ENCODE results near the gene BCOR. TPM values are rescaled to one million over a fixed set of nuclear protein-coding genes. Genes with fewer than 3 reads are reported as not detected.

BCOR gene
- total RNA-seq, 4 donors from 2014 or later = 19.8 to 32.2 (median 26.0) TPM

DNA sequence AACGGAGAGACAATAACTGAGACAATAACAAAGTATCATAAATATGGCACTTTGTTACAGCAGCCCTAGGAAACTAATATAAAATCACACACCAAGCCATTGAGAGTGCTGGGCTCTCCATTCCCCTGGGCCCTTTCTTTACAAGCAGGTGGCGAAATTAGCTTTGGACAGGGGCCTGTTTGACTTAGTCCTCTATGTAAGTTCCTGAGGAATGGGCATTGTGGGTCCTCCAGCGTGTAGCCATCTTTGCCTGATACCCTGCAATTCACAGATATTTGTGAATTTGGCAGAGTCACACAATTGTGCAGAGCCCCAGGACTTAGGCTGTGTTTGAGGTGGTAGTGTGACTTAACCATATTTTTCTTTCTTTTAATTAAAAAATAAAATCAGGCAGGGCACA, 67.6 kb downstream of the BCOR start:
- Histone ChIP-seq H3K4me3 (no peak overlapping the region), H3K27me3 (no peaks in the 10 kb centered on the region), H3K36me3 (no peaks in the 10 kb centered on the region), H3K27ac (no peak overlapping the region), H3K9me3 (no peaks in the 10 kb centered on the region), H3K4me1 (no peaks in the 10 kb centered on the region)
- TF ChIP-seq, protein P1, sequence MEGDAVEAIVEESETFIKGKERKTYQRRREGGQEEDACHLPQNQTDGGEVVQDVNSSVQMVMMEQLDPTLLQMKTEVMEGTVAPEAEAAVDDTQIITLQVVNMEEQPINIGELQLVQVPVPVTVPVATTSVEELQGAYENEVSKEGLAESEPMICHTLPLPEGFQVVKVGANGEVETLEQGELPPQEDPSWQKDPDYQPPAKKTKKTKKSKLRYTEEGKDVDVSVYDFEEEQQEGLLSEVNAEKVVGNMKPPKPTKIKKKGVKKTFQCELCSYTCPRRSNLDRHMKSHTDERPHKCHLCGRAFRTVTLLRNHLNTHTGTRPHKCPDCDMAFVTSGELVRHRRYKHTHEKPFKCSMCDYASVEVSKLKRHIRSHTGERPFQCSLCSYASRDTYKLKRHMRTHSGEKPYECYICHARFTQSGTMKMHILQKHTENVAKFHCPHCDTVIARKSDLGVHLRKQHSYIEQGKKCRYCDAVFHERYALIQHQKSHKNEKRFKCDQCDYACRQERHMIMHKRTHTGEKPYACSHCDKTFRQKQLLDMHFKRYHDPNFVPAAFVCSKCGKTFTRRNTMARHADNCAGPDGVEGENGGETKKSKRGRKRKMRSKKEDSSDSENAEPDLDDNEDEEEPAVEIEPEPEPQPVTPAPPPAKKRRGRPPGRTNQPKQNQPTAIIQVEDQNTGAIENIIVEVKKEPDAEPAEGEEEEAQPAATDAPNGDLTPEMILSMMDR (IDR thresholded peaks at IDR 0.05) = no peak
- TF ChIP-seq POLR2A (IDR thresholded peaks at IDR 0.05) = no peak
- no peak for DNase-seq

DNA sequence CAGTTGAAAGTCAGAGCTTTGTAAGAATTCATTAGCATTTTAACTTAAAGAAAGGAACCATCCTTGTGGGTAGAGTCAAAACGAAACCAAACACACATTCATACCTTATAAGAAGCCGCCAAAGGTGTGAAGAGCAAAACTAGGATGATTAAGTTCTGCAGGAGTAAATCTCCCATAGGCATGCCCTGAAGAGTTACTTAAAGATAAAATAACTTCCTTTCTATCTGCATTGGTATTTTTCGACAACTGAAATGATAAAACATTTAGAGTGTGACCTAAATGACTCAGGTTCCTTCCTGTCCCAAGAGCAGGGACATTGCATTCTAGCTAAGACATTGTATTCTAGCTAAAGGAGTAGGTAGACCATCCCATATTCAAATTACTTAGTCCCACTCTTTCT, 75.3 kb downstream of the BCOR start:
- H3K27me3 ChIP-seq = no peaks in the 10 kb centered on the region
- TF ChIP-seq, protein P1 (IDR thresholded peaks at IDR 0.05) = no peak
- no peak for TF ChIP-seq POLR2A (IDR thresholded peaks at IDR 0.05)

DNA sequence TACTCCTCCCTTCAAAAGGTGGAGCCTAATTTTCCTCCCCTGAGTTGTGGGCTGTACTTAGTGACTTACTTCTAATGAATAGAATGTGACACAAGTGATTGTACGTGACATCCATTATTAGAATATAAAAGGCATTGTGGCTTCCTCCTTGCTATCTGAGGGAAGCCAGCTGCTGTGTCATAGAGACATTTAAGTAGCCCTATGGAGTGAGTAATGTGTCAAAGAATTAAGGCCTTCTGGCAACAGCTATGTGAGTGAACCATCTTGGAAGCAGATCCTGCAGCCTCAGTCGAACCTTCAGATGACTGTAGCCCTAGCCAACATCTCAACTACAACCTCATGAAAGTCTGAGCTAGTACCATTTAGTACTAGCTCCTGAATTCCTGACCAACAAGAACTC, 76.1 kb downstream of the BCOR start:
- TF ChIP-seq, protein P1 (IDR thresholded peaks at IDR 0.05) = no peak
- TF ChIP-seq POLR2A (IDR thresholded peaks at IDR 0.05) = no peak
- no peak for DNase-seq
- no peaks in the 10 kb centered on the region for H3K9me3 ChIP-seq
- H3K27me3 ChIP-seq = no peaks in the 10 kb centered on the region
- H3K4me3 ChIP-seq = no peak overlapping the region
- H3K27ac ChIP-seq = no peak overlapping the region
- no peaks in the 10 kb centered on the region for H3K4me1 ChIP-seq
- H3K36me3 ChIP-seq = no peaks in the 10 kb centered on the region

More for the DNA sequence above, 75.3 kb downstream of the BCOR start:
- Histone ChIP-seq H3K4me1 (no peaks in the 10 kb centered on the region), H3K36me3 (no peaks in the 10 kb centered on the region), H3K27ac (no peak overlapping the region), H3K4me3 (no peak overlapping the region), H3K9me3 (no peaks in the 10 kb centered on the region)
- DNase-seq = no peak

DNA sequence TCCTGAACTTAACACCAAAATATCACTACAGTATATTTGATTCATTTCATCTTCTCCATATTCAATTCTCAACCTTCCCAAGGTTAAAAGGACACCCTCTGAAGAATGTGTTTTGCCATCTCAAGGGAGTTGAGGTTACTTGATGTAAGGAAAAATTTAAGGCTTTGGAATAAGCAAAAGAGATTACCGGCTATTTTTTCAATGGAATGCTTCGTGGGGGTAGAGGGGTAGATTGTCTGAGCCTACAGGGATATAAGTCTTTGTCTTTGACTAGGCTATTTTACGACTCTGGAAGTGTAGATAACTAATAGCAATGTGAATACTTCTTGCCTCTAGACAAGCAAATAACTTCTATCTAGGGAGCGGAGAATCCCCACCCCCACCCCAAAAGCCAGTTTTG, 78.2 kb downstream of the BCOR start:
- no peak overlapping the region for H3K27ac ChIP-seq
- TF ChIP-seq POLR2A (IDR thresholded peaks at IDR 0.05) = no peak
- TF ChIP-seq, protein P1 (IDR thresholded peaks at IDR 0.05) = no peak
- no peaks in the 10 kb centered on the region for H3K9me3 ChIP-seq
- no peaks in the 10 kb centered on the region for H3K36me3 ChIP-seq
- no peak for DNase-seq
- H3K27me3 ChIP-seq = no peaks in the 10 kb centered on the region
- no peaks in the 10 kb centered on the region for H3K4me1 ChIP-seq
- no peak overlapping the region for H3K4me3 ChIP-seq

DNA sequence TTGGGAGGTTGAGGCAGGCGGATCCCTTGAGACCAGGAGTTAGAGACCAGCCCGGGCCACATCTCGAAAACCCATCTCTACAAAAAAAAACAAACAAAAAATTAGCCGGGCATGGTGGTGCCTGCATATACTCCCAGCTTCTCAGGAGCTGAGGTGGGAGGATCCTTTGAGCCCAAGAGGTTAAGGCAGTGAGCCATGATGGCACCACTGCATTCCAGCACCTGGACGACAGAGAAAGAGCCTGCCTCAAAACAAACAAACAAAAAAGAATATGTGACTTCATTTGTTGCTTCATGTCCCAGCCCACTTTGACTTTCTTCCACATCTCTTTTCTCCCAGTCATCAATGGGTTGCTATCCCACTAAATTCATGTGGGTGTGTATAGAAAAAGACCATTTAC, 79.7 kb downstream of the BCOR start:
- no peaks in the 10 kb centered on the region for H3K9me3 ChIP-seq
- TF ChIP-seq, protein P1 (IDR thresholded peaks at IDR 0.05) = no peak
- TF ChIP-seq POLR2A (IDR thresholded peaks at IDR 0.05) = no peak

DNA sequence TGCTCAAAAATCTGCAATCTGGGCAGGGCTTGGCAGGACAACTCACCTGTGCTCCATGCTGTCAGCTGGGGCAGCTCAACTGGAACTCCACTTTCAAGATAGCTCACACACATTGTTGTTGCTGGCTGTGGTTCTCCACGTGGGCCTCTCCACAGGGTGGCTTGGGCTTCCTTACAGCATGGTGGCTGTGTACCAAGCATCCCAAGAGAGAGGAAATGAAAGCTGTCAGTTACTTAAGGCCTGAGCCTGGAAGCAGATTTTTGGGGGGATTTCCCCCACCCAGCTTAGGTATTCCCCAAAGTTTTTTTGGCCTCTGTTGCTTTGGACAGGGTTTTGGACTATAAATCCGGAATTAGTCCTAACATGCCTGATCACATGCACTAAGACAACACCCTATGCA, 81.0 kb downstream of the BCOR start:
- DNase-seq = no peak
- TF ChIP-seq, protein P1 (IDR thresholded peaks at IDR 0.05) = no peak
- TF ChIP-seq POLR2A (IDR thresholded peaks at IDR 0.05) = no peak
- Histone ChIP-seq H3K36me3 (no peaks in the 10 kb centered on the region), H3K27ac (no peak overlapping the region), H3K9me3 (no peaks in the 10 kb centered on the region), H3K4me1 (peaks cover 0 to 5% (median 2%) of the 10 kb centered on the region in 4 donors), H3K27me3 (no peaks in the 10 kb centered on the region), H3K4me3 (no peak overlapping the region)

More for the DNA sequence above, 79.7 kb downstream of the BCOR start:
- no peak for DNase-seq
- Histone ChIP-seq H3K27ac (no peak overlapping the region), H3K4me3 (no peak overlapping the region), H3K27me3 (no peaks in the 10 kb centered on the region), H3K4me1 (no peaks in the 10 kb centered on the region), H3K36me3 (no peaks in the 10 kb centered on the region)
